Lower lobe of right lung (tissue), 2 donors: ENCODE results near the gene MYOF. TPM values are rescaled to one million over a fixed set of nuclear protein-coding genes. Genes with fewer than 3 reads are reported as not detected.

Experiments
- ATAC-seq, 2 donors: fragments of 200-7000 bp; cut with Tn5 transposase; one replicate each; pipeline ENCODE4 v1.9.1; 2020 to 2022; ENCODE audit warnings: mild to moderate bottlenecking in 2 of 2, moderate library complexity in 2 of 2
- DNase-seq: peaks from one replicate; pipeline ENCODE4 v3.0.0-alpha.2; 2020
- H3K27ac ChIP-seq: fragments of 200-600 bp; one replicate; pipeline ENCODE4 v1.8.0; 2022
- H3K27me3 ChIP-seq: fragments of 200-600 bp; one replicate; pipeline ENCODE4 v1.8.0; 2022; ENCODE audit warnings: low read depth
- H3K36me3 ChIP-seq: fragments of 200-600 bp; one replicate; pipeline ENCODE4 v1.8.0; 2022; ENCODE audit warnings: mild to moderate bottlenecking
- H3K4me1 ChIP-seq: fragments of 200-600 bp; one replicate; pipeline ENCODE4 v1.8.0; 2022
- H3K4me3 ChIP-seq: fragments of 200-600 bp; one replicate; pipeline ENCODE4 v1.8.0; 2022; ENCODE audit warnings: mild to moderate bottlenecking
- H3K9me3 ChIP-seq: fragments of 200-600 bp; one replicate; pipeline ENCODE4 v1.8.0; 2022
- CTCF ChIP-seq: fragments of 200-600 bp; IDR thresholded peaks from one replicate; pipeline ENCODE4 v1.8.0; 2022; ENCODE audit warnings: antibody characterized with exemption, mild to moderate bottlenecking
- intact Hi-C: fragments of 100-400 bp; cut with DNase I; formaldehyde crosslinking; loops from one replicate; pipeline ENCODE4 v1.11.0; 2022
- total RNA-seq: library from RNA; stranded (reverse); fragmentation: NEBNext Ultra II Directional; extraction: Animal tissue kit (Norgen Biotek cat#: 25700); gene quantifications from one replicate; pipeline ENCODE4 v1.2.1, GENCODE V29; 2021
- donor health status: DM: no; HTN: yes; CAD: no; lungs with severe emphysema.

Gene MYOF
- total RNA-seq, 1 donor from 2014 or later = 127 TPM

GRCh38 chr10:93261961-93262610 is 220.0 kb downstream of the MYOF start:
- no peak for DNase-seq
- Histone ChIP-seq H3K4me3 (no peak overlapping the region), H3K4me1 (no peaks in the 10 kb centered on the region), H3K27me3 (no peaks in the 10 kb centered on the region), H3K9me3 (no peaks in the 10 kb centered on the region), H3K36me3 (no peaks in the 10 kb centered on the region), H3K27ac (no peak overlapping the region)
- intact Hi-C loops = no loop called here
- no peak for TF ChIP-seq CTCF
- ATAC-seq = no peak

GRCh38 chr10:93261089-93261488 is 221.0 kb downstream of the MYOF start:
- Histone ChIP-seq H3K36me3 (no peaks in the 10 kb centered on the region), H3K27me3 (no peaks in the 10 kb centered on the region), H3K27ac (no peak overlapping the region), H3K4me1 (no peaks in the 10 kb centered on the region), H3K9me3 (no peaks in the 10 kb centered on the region), H3K4me3 (no peak overlapping the region)
- no peak for ATAC-seq
- intact Hi-C loops = no loop called here
- no peak for DNase-seq
- no peak for TF ChIP-seq CTCF

- intact Hi-C loops = no loop called here
- DNase-seq (no peak), ATAC-seq (no peak)
- H3K27ac ChIP-seq = no peak overlapping the region
- TF ChIP-seq CTCF = no peak
- H3K4me1 ChIP-seq = no peaks in the 10 kb centered on the region
- no peaks in the 10 kb centered on the region for H3K9me3 ChIP-seq
- no peak overlapping the region for H3K4me3 ChIP-seq
- no peaks in the 10 kb centered on the region for H3K36me3 ChIP-seq
- no peaks in the 10 kb centered on the region for H3K27me3 ChIP-seq
Measured at GRCh38 chr10:93259126-93259525, 223.0 kb downstream of the MYOF start.

Other genes starting within 250 kb of the MYOF start
- gene CEP55, start 14.3 kb upstream of the MYOF start, total RNA-seq = 1.4 TPM
- 13.7 TPM for gene FFAR4, start 84.3 kb upstream of the MYOF start, total RNA-seq
- 17.4 TPM for gene RBP4, start 118.9 kb upstream of the MYOF start, total RNA-seq
- not detected for gene PDE6C, start 130.2 kb upstream of the MYOF start, total RNA-seq
- gene FRA10AC1, start 220.3 kb upstream of the MYOF start, total RNA-seq = 19.1 TPM